Measurements from ENCODE around the gene PEMT. TPM values are rescaled to one million over a fixed set of nuclear protein-coding genes. Genes with fewer than 3 reads are reported as not detected.

PEMT gene
- total and polyA plus RNA-seq, 2 of the 8 experiments (the other 6 are each of a cell fraction or from before 2014, with no cell fraction given), result 42.0 to 118 TPM

DNA sequence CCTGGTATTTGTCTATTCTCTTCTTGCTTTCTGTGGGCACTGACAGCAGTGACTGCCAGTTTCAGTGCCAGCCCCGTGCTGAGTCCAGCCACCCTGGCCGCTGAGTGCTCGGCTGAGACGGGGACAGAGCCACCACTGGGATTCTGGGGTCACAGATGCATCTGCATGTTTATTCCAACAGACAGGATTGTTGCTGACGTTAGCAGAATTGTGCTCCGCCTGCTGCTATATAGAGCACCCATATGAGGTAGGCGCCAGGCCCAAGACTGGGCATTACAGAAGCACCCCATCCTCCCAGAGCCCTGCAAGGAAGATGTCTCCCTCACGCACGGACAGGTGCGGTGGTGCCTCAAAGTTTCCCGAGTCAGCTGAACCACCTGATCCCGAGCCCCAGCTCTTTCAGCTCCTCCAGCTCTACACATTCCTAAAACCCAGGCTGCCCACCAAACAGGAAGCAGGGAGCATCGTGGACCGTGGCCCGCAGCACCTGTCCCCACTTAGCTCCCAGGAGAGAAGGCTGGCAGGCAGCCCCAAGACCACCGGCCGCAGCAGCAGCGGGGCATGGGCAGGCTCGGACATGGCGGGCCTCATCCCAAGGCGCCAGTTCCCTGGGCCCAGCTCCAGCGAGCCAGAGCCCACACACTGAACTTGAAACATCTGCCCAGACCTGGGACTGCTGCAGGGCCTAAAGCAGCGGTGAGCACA lies 50.4 kb downstream of the PEMT start (continued):
- TF ChIP-seq HDAC2 (IDR thresholded peaks at IDR 0.05; ENCODE audit: borderline replicate concordance in 1 of 2, low read depth in 2 of 2, low read length in 2 of 2) (no peak), EGR1 (IDR thresholded peaks at IDR 0.05; ENCODE audit: borderline replicate concordance, low read depth, low read length) (no peak), SIRT6 (IDR thresholded peaks at IDR 0.05; ENCODE audit: low read length) (no peak)
- TF ChIP-seq, protein P1, sequence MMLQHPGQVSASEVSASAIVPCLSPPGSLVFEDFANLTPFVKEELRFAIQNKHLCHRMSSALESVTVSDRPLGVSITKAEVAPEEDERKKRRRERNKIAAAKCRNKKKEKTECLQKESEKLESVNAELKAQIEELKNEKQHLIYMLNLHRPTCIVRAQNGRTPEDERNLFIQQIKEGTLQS (IDR thresholded peaks at IDR 0.05; ENCODE audit: insufficient read depth, low read depth, low read length), result no peak
- TF ChIP-seq, protein P2, sequence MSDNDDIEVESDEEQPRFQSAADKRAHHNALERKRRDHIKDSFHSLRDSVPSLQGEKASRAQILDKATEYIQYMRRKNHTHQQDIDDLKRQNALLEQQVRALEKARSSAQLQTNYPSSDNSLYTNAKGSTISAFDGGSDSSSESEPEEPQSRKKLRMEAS (IDR thresholded peaks at IDR 0.05), result no peak

Measured in H1 (cell line).